Ovary (tissue), 9 donors: Measurements from ENCODE around the gene ATG2A. TPM values are rescaled to one million over a fixed set of nuclear protein-coding genes. Genes with fewer than 3 reads are reported as not detected.

Experiments used
- DNase-seq, 5 donors: peaks; one replicate each; pipeline ENCODE4 v3.0.0-alpha.2; 2019 to 2020
- H3K27ac ChIP-seq, 2 donors: fragments of 200-600 bp; one replicate each; pipeline versions ENCODE4 v1.5.1 to v1.8.0; 2019 to 2022
- H3K27me3 ChIP-seq: fragments of 200-600 bp; one replicate; pipeline ENCODE4 v1.8.0; 2022
- H3K36me3 ChIP-seq: fragments of 200-600 bp; sonication (generic); one replicate; pipeline ENCODE4 v1.5.1; 2019
- H3K4me1 ChIP-seq: one replicate; pipeline ENCODE4 v1.8.1; 2013; ENCODE audit warnings: mild to moderate bottlenecking, moderate library complexity; ENCODE audit not compliant: insufficient read depth
- H3K4me3 ChIP-seq: fragments of 200-600 bp; sonication (generic); one replicate; pipeline ENCODE4 v1.5.1; 2017
- H3K9me3 ChIP-seq, 2 donors: fragments of 200-600 bp in 1 of 2; sonication (generic) in 1 of 2; one replicate each; pipeline versions ENCODE4 v1.5.1 to v1.8.1; 2013 to 2019; ENCODE audit warnings: mild to moderate bottlenecking in 1 of 2, moderate library complexity in 1 of 2
- CTCF ChIP-seq, 3 donors: fragments of 450-650 bp in 2 of 3; fragments of 200-600 bp in 1 of 3; IDR thresholded peaks; one replicate each; pipeline versions ENCODE4 v1.5.1 to v1.8.0; 2016 to 2022; ENCODE audit warnings: antibody characterized with exemption in 3 of 3, mild to moderate bottlenecking in 1 of 3
- EP300 ChIP-seq: sonication (generic); formaldehyde crosslinking; IDR thresholded peaks from one replicate; pipeline ENCODE4 v1.6.1; 2017; ENCODE audit warnings: antibody characterized with exemption
- POLR2A ChIP-seq: fragments of 450-650 bp; IDR thresholded peaks from one replicate; pipeline ENCODE4 v1.6.1; 2017; ENCODE audit warnings: antibody characterized with exemption, mild to moderate bottlenecking, moderate library complexity
- WGBS, 3 donors: extraction: QIAGEN DNeasy Blood & Tissue Kit in 1 of 3; methylation state at CpG; one replicate each; pipeline versions ENCODE4 v1.1.5 to v1.1.7; 2013 to 2017; 5-methylcytosine and 5-hydroxymethylcytosine counted together
- intact Hi-C, 4 donors: fragments of 100-400 bp; cut with DNase I; formaldehyde crosslinking; loops; one replicate each; pipeline versions ENCODE4 v1.11.0 to v1.15.1; 2022 to 2023
- polyA plus RNA-seq, 2 donors: library from polyadenylated mRNA; stranded (reverse); fragments of 200-250 nt in 1 of 2; fragments of 350-450 nt in 1 of 2; fragmentation: Illumina TruSeq in 1 of 2; extraction: RNeasy Lipid Tissue Mini Kit (QIAGEN cat#74804) in 1 of 2; gene quantifications; one replicate each; pipeline ENCODE4 v1.2.3, GENCODE V29; 2013 to 2014
- total RNA-seq, 7 donors: library from RNA; depleted of rRNA in 2 of 7; stranded (reverse); fragments of >200 nt in 2 of 7; fragmentation: NEBNext Ultra II Directional in 3 of 7; extraction: Animal tissue kit (Norgen Biotek cat#: 25700) in 3 of 7; gene quantifications; one replicate each; pipeline versions ENCODE4 v1.1.0 to v1.2.4, GENCODE V29; 2016 to 2023
- donor health status: DM: no; HTN: no; CAD: no; lungs with moderate emphysema.
- donor health status: DM: no; HTN: no; CAD: no.
- donor health status: Bipolar disorder and iron deficiency.
- donor health status: DM: yes; HTN: yes; CAD: no.
- donor health status: DM: no; HTN: no; CAD: no.
- donor health status: DM: yes; HTN: yes; CAD: no.

Gene ATG2A
- total and polyA plus RNA-seq, 9 donors = 2.2 to 40.1 (median 27.8) TPM

- 90 to 92% (median 92%) methylated on average over 17 of the region's 17 CpGs for WGBS, 3 donors
- Histone ChIP-seq H3K36me3 (no peaks in the 10 kb centered on the region), H3K4me3 (no peak overlapping the region), H3K27ac (no peak overlapping the region), H3K27me3 (no peaks in the 10 kb centered on the region), H3K9me3 (no peaks in the 10 kb centered on the region), H3K4me1 (no peaks in the 10 kb centered on the region)
- intact Hi-C loops = no loop called here
- no peak for TF ChIP-seq POLR2A
- no peak for TF ChIP-seq EP300
- no peak for TF ChIP-seq CTCF (IDR thresholded peaks at IDR 0.05)
- DNase-seq = no peak
These were observed 16.2 kb downstream of the ATG2A start for GRCh38 chr11:64900774-64901173.

GRCh38 chr11:64900263-64900678 lies 16.7 kb downstream of the ATG2A start:
- Histone ChIP-seq H3K27ac (no peak overlapping the region), H3K27me3 (no peaks in the 10 kb centered on the region), H3K9me3 (no peaks in the 10 kb centered on the region), H3K36me3 (no peaks in the 10 kb centered on the region), H3K4me1 (no peaks in the 10 kb centered on the region), H3K4me3 (no peak overlapping the region)
- TF ChIP-seq POLR2A = no peak
- no peak for TF ChIP-seq CTCF (IDR thresholded peaks at IDR 0.05)
- no peak for TF ChIP-seq EP300
- DNase-seq = no peak
- WGBS, 3 donors = 85 to 87% (median 86%) methylated on average over 14 of the region's 14 CpGs
- intact Hi-C loops = no loop called here

- Histone ChIP-seq H3K9me3 (no peaks in the 10 kb centered on the region), H3K27me3 (no peaks in the 10 kb centered on the region), H3K4me1 (no peaks in the 10 kb centered on the region), H3K27ac (no peak overlapping the region), H3K4me3 (no peak overlapping the region), H3K36me3 (no peaks in the 10 kb centered on the region)
- 91 to 95% (median 91%) methylated on average over 19 of the region's 19 CpGs for WGBS, 3 donors
- TF ChIP-seq CTCF (IDR thresholded peaks at IDR 0.05) = no peak
- no peak for TF ChIP-seq EP300
- no peak for TF ChIP-seq POLR2A
- DNase-seq = no peak
- intact Hi-C loops = no loop called here
These were observed 18.5 kb downstream of the ATG2A start for GRCh38 chr11:64898541-64898940.

GRCh38 chr11:64898076-64898445 lies 18.9 kb downstream of the ATG2A start:
- intact Hi-C loops = no loop called here
- Histone ChIP-seq H3K27me3 (no peaks in the 10 kb centered on the region), H3K4me1 (no peaks in the 10 kb centered on the region), H3K27ac (no peak overlapping the region), H3K9me3 (no peaks in the 10 kb centered on the region), H3K36me3 (no peaks in the 10 kb centered on the region), H3K4me3 (no peak overlapping the region)
- no peak for TF ChIP-seq POLR2A
- TF ChIP-seq EP300 = no peak
- no peak for TF ChIP-seq CTCF (IDR thresholded peaks at IDR 0.05)
- WGBS, 3 donors = 88 to 97% (median 94%) methylated on average over 9 of the region's 9 CpGs
- no peak for DNase-seq
